ENCODE data around the gene LPP. TPM values are rescaled to one million over a fixed set of nuclear protein-coding genes. Genes with fewer than 3 reads are reported as not detected.

Gene LPP
- total and polyA plus RNA-seq, 2 of the 13 experiments (the other 11 are each of a cell fraction or from before 2014, with no cell fraction given) = 19.2 to 29.9 TPM

- TF ChIP-seq CTCF (CRISPR knock-in tag; IDR thresholded peaks at IDR 0.05) (no peak), ZNF639 (CRISPR knock-in tag; conservative IDR thresholded peaks at IDR 0.05) (no peak), PCBP1 (IDR thresholded peaks at IDR 0.05; ENCODE audit: borderline replicate concordance, low read depth, low read length) (no peak), SRF (IDR thresholded peaks at IDR 0.05; ENCODE audit: low read depth, low read length) (no peak), NFE2L1 (CRISPR knock-in tag; IDR thresholded peaks at IDR 0.05; ENCODE audit: borderline replicate concordance) (no peak), RXRA (CRISPR knock-in tag; IDR thresholded peaks at IDR 0.05) (no peak), HOXA5 (CRISPR knock-in tag; IDR thresholded peaks at IDR 0.05) (no peak), ZNF414 (CRISPR knock-in tag; IDR thresholded peaks at IDR 0.05) (no peak), ZNF275 (CRISPR knock-in tag; IDR thresholded peaks at IDR 0.05; ENCODE audit: borderline replicate concordance) (no peak), SOX13 (IDR thresholded peaks at IDR 0.05) (peak; percentile 43; the same call in 1 of the 2 replicates), SOX13 (CRISPR knock-in tag; conservative IDR thresholded peaks at IDR 0.05 in 1 of 2, IDR thresholded peaks at IDR 0.05 in 1 of 2) (peak in 1 of 2 experiments; percentile 78; a peak in 2 of 4 replicates), ATF4 (CRISPR knock-in tag; IDR thresholded peaks at IDR 0.05) (peak in 1 of 2 experiments; percentile 70; a peak in 2 of 4 replicates), SAP130 (CRISPR knock-in tag; IDR thresholded peaks at IDR 0.05; ENCODE audit: low read depth) (0 out of 2 replicates have a peak, but pooled peaks have one; percentile 22), POLR2A (IDR thresholded peaks at IDR 0.05; ENCODE audit: insufficient read depth in 1 of 2, low read depth in 2 of 2, low read length in 2 of 2) (no peak), ZNF3 (CRISPR knock-in tag; IDR thresholded peaks at IDR 0.05) (no peak), CEBPB (IDR thresholded peaks at IDR 0.05; ENCODE audit: borderline replicate concordance, low read depth, low read length) (peak; percentile 58; the same call in 1 of the 2 replicates), ERF (CRISPR knock-in tag; IDR thresholded peaks at IDR 0.05) (peak; percentile 40; the same call in 1 of the 2 replicates), PHF5A (CRISPR knock-in tag; IDR thresholded peaks at IDR 0.05; ENCODE audit: low read depth, unreplicated experiment) (no peak), ZNF878 (CRISPR knock-in tag; IDR thresholded peaks at IDR 0.05) (0 out of 2 replicates have a peak, but pooled peaks have one; percentile 35), NCOA2 (CRISPR knock-in tag; IDR thresholded peaks at IDR 0.05) (0 out of 2 replicates have a peak, but pooled peaks have one; percentile 32), ZBTB4 (CRISPR knock-in tag; IDR thresholded peaks at IDR 0.05; ENCODE audit: borderline replicate concordance) (no peak), FOSL2 (CRISPR knock-in tag; IDR thresholded peaks at IDR 0.05) (peak; percentile 27; the same call in 1 of the 2 replicates)
Observed at GRCh38 chr3:188840290-188840689, 686.3 kb downstream of the LPP start (continued).
